PFSK-1 (cell line): ENCODE measurements around the gene B3GNT8.

ENCODE experiments used
- FOXP2 ChIP-seq: optimal IDR thresholded peaks from 2 replicates; pipeline ENCODE3; 2011; ENCODE audit warnings: borderline replicate concordance, control low read depth, inconsistent platforms; ENCODE audit not compliant: insufficient read depth; ENCODE audit errors: extremely low read length, extremely low read depth
- POLR2AphosphoS5 ChIP-seq: IDR thresholded peaks from 2 replicates; pipeline ENCODE4 v1.6.1; 2012; ENCODE audit warnings: low read depth, mild to moderate bottlenecking, control low read depth, low read length, moderate library complexity
- SIN3A ChIP-seq: IDR thresholded peaks from 2 replicates; pipeline ENCODE4 v1.6.1; 2012; ENCODE audit warnings: mild to moderate bottlenecking, low read length, moderate library complexity, borderline replicate concordance; ENCODE audit not compliant: insufficient read depth
- TAF1 ChIP-seq: IDR thresholded peaks from 2 replicates; pipeline ENCODE4 v1.6.1; 2012; ENCODE audit warnings: low read length, control low read depth, borderline replicate concordance; ENCODE audit not compliant: insufficient read depth
- TF ChIP-seq, protein P1 (sequence below), 2 experiments: IDR thresholded peaks; 2 replicates each; pipeline versions ENCODE4 v1.6.1 to v1.8.0; 2011 to 2012; ENCODE audit warnings: low read depth in 2 of 2, low read length in 2 of 2, control low read depth in 1 of 2, inconsistent platforms in 1 of 2, mild to moderate bottlenecking in 1 of 2, moderate library complexity in 1 of 2; ENCODE audit not compliant: insufficient read depth in 1 of 2

Gene B3GNT8

GRCh38 chr19:41416194-41416674, 10.9 kb downstream of the B3GNT8 start:
- TF ChIP-seq, protein P1, sequence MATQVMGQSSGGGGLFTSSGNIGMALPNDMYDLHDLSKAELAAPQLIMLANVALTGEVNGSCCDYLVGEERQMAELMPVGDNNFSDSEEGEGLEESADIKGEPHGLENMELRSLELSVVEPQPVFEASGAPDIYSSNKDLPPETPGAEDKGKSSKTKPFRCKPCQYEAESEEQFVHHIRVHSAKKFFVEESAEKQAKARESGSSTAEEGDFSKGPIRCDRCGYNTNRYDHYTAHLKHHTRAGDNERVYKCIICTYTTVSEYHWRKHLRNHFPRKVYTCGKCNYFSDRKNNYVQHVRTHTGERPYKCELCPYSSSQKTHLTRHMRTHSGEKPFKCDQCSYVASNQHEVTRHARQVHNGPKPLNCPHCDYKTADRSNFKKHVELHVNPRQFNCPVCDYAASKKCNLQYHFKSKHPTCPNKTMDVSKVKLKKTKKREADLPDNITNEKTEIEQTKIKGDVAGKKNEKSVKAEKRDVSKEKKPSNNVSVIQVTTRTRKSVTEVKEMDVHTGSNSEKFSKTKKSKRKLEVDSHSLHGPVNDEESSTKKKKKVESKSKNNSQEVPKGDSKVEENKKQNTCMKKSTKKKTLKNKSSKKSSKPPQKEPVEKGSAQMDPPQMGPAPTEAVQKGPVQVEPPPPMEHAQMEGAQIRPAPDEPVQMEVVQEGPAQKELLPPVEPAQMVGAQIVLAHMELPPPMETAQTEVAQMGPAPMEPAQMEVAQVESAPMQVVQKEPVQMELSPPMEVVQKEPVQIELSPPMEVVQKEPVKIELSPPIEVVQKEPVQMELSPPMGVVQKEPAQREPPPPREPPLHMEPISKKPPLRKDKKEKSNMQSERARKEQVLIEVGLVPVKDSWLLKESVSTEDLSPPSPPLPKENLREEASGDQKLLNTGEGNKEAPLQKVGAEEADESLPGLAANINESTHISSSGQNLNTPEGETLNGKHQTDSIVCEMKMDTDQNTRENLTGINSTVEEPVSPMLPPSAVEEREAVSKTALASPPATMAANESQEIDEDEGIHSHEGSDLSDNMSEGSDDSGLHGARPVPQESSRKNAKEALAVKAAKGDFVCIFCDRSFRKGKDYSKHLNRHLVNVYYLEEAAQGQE (IDR thresholded peaks at IDR 0.05; ENCODE audit: insufficient read depth in 1 of 2, low read depth in 2 of 2, low read length in 2 of 2) = no peak
- no peak for TF ChIP-seq SIN3A
- no peak for TF ChIP-seq FOXP2
- TF ChIP-seq TAF1 = no peak
- no peak for TF ChIP-seq POLR2AphosphoS5

DNA sequence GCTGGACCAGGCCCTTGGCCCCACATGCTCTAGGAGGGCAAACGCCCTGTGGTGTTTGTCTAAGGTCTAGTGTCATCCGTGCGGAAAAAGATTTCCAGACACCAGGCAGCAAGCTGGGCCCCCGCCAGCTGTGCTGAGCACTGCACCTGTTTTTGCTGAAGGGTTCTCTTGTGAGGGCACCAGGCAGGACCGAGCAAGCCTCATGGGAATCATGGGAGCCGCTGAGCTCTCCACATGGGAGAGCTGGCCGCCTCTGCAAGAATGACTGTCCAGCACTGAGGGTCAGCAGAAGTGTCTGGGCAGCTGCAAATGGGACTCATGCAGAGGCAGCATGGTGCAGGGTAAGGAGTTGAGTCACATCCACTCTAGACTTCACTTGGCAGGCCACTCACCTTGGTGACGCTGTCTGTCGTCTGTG, 12.0 kb downstream of the B3GNT8 start:
- TF ChIP-seq, protein P1 (IDR thresholded peaks at IDR 0.05; ENCODE audit: insufficient read depth in 1 of 2, low read depth in 2 of 2, low read length in 2 of 2) = no peak
- no peak for TF ChIP-seq SIN3A
- no peak for TF ChIP-seq FOXP2
- no peak for TF ChIP-seq POLR2AphosphoS5
- TF ChIP-seq TAF1 = no peak

DNA sequence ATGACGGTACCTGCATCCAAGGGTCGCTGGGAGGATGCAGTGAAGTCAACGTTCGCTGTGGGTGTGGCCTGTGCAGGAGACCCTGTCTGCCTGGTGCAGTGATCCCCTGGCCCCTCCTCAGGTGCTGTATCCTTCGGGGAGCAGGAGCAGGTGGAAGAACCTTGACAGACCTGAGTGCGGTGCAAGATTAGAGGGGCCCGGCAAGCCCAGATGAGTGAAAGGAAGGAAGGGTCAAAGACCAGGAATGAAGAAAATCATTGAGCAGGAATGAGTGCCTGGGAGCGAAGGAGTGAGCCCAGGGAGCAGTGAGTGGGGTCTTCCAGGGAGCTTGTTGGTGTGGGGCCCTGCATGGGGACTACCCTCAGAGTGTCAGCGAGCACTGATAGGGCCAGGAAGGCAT, 12.7 kb downstream of the B3GNT8 start:
- TF ChIP-seq, protein P1 (IDR thresholded peaks at IDR 0.05; ENCODE audit: insufficient read depth in 1 of 2, low read depth in 2 of 2, low read length in 2 of 2) = no peak
- TF ChIP-seq FOXP2 (no peak), TAF1 (no peak), POLR2AphosphoS5 (no peak), SIN3A (no peak)

DNA sequence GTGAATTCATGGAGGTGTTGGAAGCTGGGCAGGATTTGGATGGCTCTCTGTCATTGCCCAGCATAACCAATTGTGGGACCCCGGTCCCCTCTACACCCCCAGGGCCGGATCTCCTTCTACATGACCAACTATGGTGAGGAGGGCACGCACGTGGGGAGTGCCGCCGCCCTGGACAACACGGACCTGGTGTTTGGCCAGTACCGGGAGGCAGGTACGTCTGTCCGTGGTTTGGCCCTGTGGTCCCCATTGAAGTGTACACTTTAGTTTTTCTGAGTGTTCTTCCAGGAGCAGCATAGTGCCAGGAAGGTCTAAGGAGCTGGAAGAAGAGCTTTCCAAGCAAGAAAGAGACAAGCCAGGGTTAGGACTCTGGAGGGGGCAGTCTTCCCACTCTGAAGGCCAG, 13.2 kb downstream of the B3GNT8 start:
- TF ChIP-seq POLR2AphosphoS5 (no peak), SIN3A (no peak), TAF1 (no peak), FOXP2 (no peak)
- TF ChIP-seq, protein P1 (IDR thresholded peaks at IDR 0.05; ENCODE audit: insufficient read depth in 1 of 2, low read depth in 2 of 2, low read length in 2 of 2) = no peak

GRCh38 chr19:41412953-41413352, 14.2 kb downstream of the B3GNT8 start:
- TF ChIP-seq TAF1 = no peak
- no peak for TF ChIP-seq FOXP2
- TF ChIP-seq, protein P1 (IDR thresholded peaks at IDR 0.05; ENCODE audit: insufficient read depth in 1 of 2, low read depth in 2 of 2, low read length in 2 of 2) = no peak
- TF ChIP-seq SIN3A = no peak
- TF ChIP-seq POLR2AphosphoS5 = no peak
